ENCODE results near the gene FOXN3. TPM values are rescaled to one million over a fixed set of nuclear protein-coding genes. Genes with fewer than 3 reads are reported as not detected.

The FOXN3 gene
- total RNA-seq, 1 experiment from 2014 or later = 125 TPM

DNA sequence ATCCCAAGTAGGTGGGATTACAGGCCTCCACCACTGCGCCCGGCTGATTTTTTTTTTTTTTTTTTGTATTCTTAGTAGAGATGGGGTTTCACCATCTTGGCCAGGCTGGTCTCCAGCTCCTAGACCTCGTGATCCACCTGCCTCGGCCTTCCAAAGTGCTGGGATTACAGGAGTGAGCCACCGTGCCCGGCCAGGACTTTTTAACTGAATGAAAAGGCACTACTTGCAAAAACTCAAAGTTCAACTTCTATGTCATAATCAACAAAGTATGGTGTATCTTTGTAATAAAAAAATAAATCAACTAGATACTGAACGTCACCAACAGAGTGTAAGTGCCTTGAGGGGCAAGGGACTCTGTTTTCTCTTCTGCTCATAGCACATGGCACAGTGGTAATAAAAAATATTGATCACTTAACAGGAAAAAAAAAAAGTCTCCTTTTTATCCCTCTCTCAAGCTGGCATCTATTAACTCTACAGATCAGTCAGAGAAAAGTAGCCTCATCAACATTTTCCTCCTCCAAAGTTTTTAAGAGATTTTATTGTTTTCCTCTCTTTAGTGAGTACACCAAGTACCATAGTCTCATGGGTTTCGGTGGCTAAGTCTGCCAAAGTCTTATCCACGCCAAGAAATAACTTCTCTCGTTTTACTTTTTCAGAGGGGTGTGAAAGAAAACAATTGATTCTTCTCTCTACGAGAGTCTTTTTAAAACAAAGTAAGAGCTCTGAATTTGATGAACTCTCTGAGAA lies 10.6 kb upstream of the FOXN3 start:
- Mint-ChIP-seq H3K27ac (peak overlapping the region in 2 of 3 experiments; percentile 37 to 96; a peak in 3 of 7 replicates), H3K27me3 (ENCODE audit: low read depth) (no peaks in the 10 kb centered on the region; the same call in 1 of the 2 replicates), H3K4me3 (no peak overlapping the region), H3K36me3 (ENCODE audit: insufficient read depth in 1 of 3, low read depth in 3 of 3) (peaks cover 3 to 8% (median 4%) of the 10 kb centered on the region in 3 experiments; a peak in 4 of 7 replicates), H3K9me3 (no peaks in the 10 kb centered on the region; a peak in 2 of 5 replicates), H3K4me1 (peaks cover 61 to 62% of the 10 kb centered on the region in 2 experiments)
- no peaks in the 10 kb centered on the region for H3K23me2 ChIP-seq (ENCODE audit: insufficient read length, low read depth, low read length, poor library complexity, severe bottlenecking)
- no peak overlapping the region for H3K14ac ChIP-seq (ENCODE audit: insufficient read depth, low read length)
- no peaks in the 10 kb centered on the region for H3K9me3 ChIP-seq (ENCODE audit: control insufficient read depth, low read depth, low read length)
- no peak overlapping the region for H4K8ac ChIP-seq (replicated peaks; ENCODE audit: insufficient read length, low read depth, low read length)
- H3K23ac ChIP-seq (ENCODE audit: insufficient read length, low read depth, low read length) = no peak overlapping the region
- H2BK120ac ChIP-seq (ENCODE audit: low read depth, low read length, poor library complexity, severe bottlenecking) = no peak overlapping the region
- no peak for DNase-seq
- no peak overlapping the region for H3K56ac ChIP-seq (ENCODE audit: insufficient read length, low read depth, low read length)
- H3K4me2 ChIP-seq (ENCODE audit: insufficient read depth, insufficient read length, low read length) = no peak overlapping the region
- no peaks in the 10 kb centered on the region for H3K27me3 ChIP-seq (ENCODE audit: insufficient read depth, low read length)
- peaks cover 2% of the 10 kb centered on the region for H3K79me1 ChIP-seq (ENCODE audit: insufficient read depth, low read depth, low read length, poor library complexity, severe bottlenecking)
- TF ChIP-seq, protein P1, sequence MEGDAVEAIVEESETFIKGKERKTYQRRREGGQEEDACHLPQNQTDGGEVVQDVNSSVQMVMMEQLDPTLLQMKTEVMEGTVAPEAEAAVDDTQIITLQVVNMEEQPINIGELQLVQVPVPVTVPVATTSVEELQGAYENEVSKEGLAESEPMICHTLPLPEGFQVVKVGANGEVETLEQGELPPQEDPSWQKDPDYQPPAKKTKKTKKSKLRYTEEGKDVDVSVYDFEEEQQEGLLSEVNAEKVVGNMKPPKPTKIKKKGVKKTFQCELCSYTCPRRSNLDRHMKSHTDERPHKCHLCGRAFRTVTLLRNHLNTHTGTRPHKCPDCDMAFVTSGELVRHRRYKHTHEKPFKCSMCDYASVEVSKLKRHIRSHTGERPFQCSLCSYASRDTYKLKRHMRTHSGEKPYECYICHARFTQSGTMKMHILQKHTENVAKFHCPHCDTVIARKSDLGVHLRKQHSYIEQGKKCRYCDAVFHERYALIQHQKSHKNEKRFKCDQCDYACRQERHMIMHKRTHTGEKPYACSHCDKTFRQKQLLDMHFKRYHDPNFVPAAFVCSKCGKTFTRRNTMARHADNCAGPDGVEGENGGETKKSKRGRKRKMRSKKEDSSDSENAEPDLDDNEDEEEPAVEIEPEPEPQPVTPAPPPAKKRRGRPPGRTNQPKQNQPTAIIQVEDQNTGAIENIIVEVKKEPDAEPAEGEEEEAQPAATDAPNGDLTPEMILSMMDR (conservative IDR thresholded peaks at IDR 0.05) = no peak
- H2BK20ac ChIP-seq (ENCODE audit: low read depth, low read length, poor library complexity, severe bottlenecking) = no peak overlapping the region
- H3K4me1 ChIP-seq (ENCODE audit: insufficient read depth, low read length) = peaks cover 8% of the 10 kb centered on the region
- no peak overlapping the region for H3K18ac ChIP-seq (ENCODE audit: insufficient read length, low read depth, low read length)
- H4K5ac ChIP-seq (ENCODE audit: insufficient read length, low read depth, low read length) = no peak overlapping the region
- no peak overlapping the region for H4K91ac ChIP-seq (ENCODE audit: insufficient read length, low read depth, low read length)
- peaks cover 4% of the 10 kb centered on the region; the same call in 1 of the 2 replicates for H3K79me2 ChIP-seq (ENCODE audit: insufficient read depth, low read length)
- H4K20me1 ChIP-seq (ENCODE audit: control insufficient read depth, insufficient read depth, insufficient read length) = no peaks in the 10 kb centered on the region
- no peak overlapping the region for H2BK5ac ChIP-seq (ENCODE audit: insufficient read length, low read length)
- H2BK15ac ChIP-seq (ENCODE audit: low read depth, low read length) = no peak overlapping the region
- no CpG with 5 or more reads among the region's 11 CpGs for WGBS (ENCODE audit: extremely low coverage, insufficient read length, low lambda C conversion rate)
- no peak overlapping the region for H3K9ac ChIP-seq (ENCODE audit: extremely low read depth, insufficient read length, low read length)
- no peak overlapping the region for H3K27ac ChIP-seq (ENCODE audit: insufficient read length, low read depth, low read length)
- no peak overlapping the region for H3T11ph ChIP-seq (ENCODE audit: low read length)
- no peak overlapping the region for H3K4ac ChIP-seq (ENCODE audit: low read depth, low read length)
- no peak overlapping the region for H2AFZ ChIP-seq (ENCODE audit: low read length)
- no peak overlapping the region for H2AK5ac ChIP-seq (ENCODE audit: insufficient read length, low read length)
- no peak overlapping the region for H2BK12ac ChIP-seq (ENCODE audit: insufficient read length, low read depth, low read length)
